SK-N-SH (cell line): ENCODE data around the gene LRRC1. TPM values are rescaled to one million over a fixed set of nuclear protein-coding genes. Genes with fewer than 3 reads are reported as not detected.

Experiments used
- CTCF ChIA-PET: fragments of 300-600, 350-600 bp; formaldehyde crosslinking; extraction: SDS; loops from one replicate; lab custom pipeline; 2021; lab: Yijun Ruan, JAX
- POLR2A ChIA-PET: fragments of 350-600 bp; sonication (Branson Sonifier 250); formaldehyde crosslinking; extraction: SDS; loops from one replicate; lab custom pipeline; 2020; ENCODE audit warnings: antibody characterized with exemption, inconsistent platforms; lab: Yijun Ruan, JAX
- DNase-seq: peaks from one replicate; pipeline ENCODE4 v3.0.0; 2012
- H2AFZ ChIP-seq: fragments of 200-600 bp; sonication (generic); 2 replicates; pipeline ENCODE4 v1.8.1; 2016; ENCODE audit warnings: antibody characterized with exemption, mild to moderate bottlenecking, low read depth
- H3F3A ChIP-seq: fragments of 200-600 bp; sonication (generic); replicated peaks from 2 replicates; pipeline ENCODE3; 2016; ENCODE audit warnings: antibody characterized with exemption, mild to moderate bottlenecking; ENCODE audit not compliant: insufficient read depth
- H3K27ac ChIP-seq, 2 experiments: fragments of 200-500 bp in 1 of 2; fragments of 200-600 bp in 1 of 2; sonication (Bioruptor generic) in 1 of 2; sonication (generic), shearing (Covaris generic) in 1 of 2; 2 replicates each; pipeline versions ENCODE4 v1.5.1 to v1.6.1; 2014 to 2016; ENCODE audit warnings: low read depth in 2 of 2, inconsistent platforms in 1 of 2, low read length in 1 of 2, mild to moderate bottlenecking in 1 of 2, mixed read lengths in 1 of 2
- H3K27me3 ChIP-seq: fragments of 200-600 bp; sonication (generic), shearing (Covaris generic); 2 replicates; pipeline ENCODE4 v1.6.1; 2016; ENCODE audit warnings: mixed run types; ENCODE audit not compliant: insufficient read depth
- H3K36me3 ChIP-seq, 2 experiments: fragments of 200-500 bp in 1 of 2; fragments of 200-600 bp in 1 of 2; sonication (Bioruptor generic) in 1 of 2; sonication (generic) in 1 of 2; replicated peaks in 1 of 2; 2 replicates each; pipeline versions ENCODE3 to v1.5.1; 2014 to 2016; ENCODE audit warnings: low read length in 1 of 2, mild to moderate bottlenecking in 1 of 2; ENCODE audit not compliant: insufficient read depth in 2 of 2, control insufficient read depth in 1 of 2
- H3K4me1 ChIP-seq, 2 experiments: fragments of 200-500 bp in 1 of 2; fragments of 200-600 bp in 1 of 2; sonication (Bioruptor generic) in 1 of 2; sonication (generic), shearing (Covaris generic) in 1 of 2; 2 replicates each; pipeline versions ENCODE4 v1.5.1 to v1.6.1; 2014 to 2016; ENCODE audit warnings: low read depth in 1 of 2, low read length in 1 of 2, mixed run types in 1 of 2; ENCODE audit not compliant: insufficient read depth in 2 of 2, control insufficient read depth in 1 of 2
- H3K4me2 ChIP-seq: fragments of 200-600 bp; sonication (generic), shearing (Covaris generic); 2 replicates; pipeline ENCODE4 v1.6.1; 2017; ENCODE audit warnings: mixed run types
- H3K4me3 ChIP-seq, 2 experiments: fragments of 200-500 bp in 1 of 2; fragments of 200-600 bp in 1 of 2; sonication (Bioruptor generic) in 1 of 2; sonication (generic), shearing (Covaris generic) in 1 of 2; 2 replicates each; pipeline versions ENCODE4 v1.5.1 to v1.8.1; 2014 to 2016; ENCODE audit warnings: low read depth in 2 of 2, inconsistent platforms in 1 of 2, low read length in 1 of 2, mild to moderate bottlenecking in 1 of 2, mixed read lengths in 1 of 2, moderate library complexity in 1 of 2
- H3K79me2 ChIP-seq: fragments of 200-600 bp; sonication (generic); 2 replicates; pipeline ENCODE4 v1.8.1; 2017; ENCODE audit warnings: mild to moderate bottlenecking; ENCODE audit not compliant: insufficient read depth
- H3K9ac ChIP-seq: fragments of 200-600 bp; sonication (generic); 2 replicates; pipeline ENCODE4 v1.6.1; 2017; ENCODE audit warnings: mixed run types
- H3K9me2 ChIP-seq: fragments of 200-600 bp; sonication (generic); 2 replicates; pipeline ENCODE4 v1.6.1; 2017; ENCODE audit warnings: mixed run types
- H3K9me3 ChIP-seq: fragments of 200-600 bp; sonication (generic); 2 replicates; pipeline ENCODE4 v1.6.1; 2017; ENCODE audit warnings: mixed run types, mild to moderate bottlenecking, moderate library complexity
- H4K20me1 ChIP-seq: fragments of 200-600 bp; sonication (generic); 2 replicates; pipeline ENCODE4 v1.6.1; 2017; ENCODE audit warnings: mild to moderate bottlenecking, mixed run types; ENCODE audit not compliant: insufficient read depth
- CHD2 ChIP-seq: fragments of 150-350 bp; IDR thresholded peaks from 2 replicates; pipeline ENCODE4 v1.6.1; 2018; ENCODE audit warnings: low read length; ENCODE audit not compliant: partially characterized antibody
- ELF1 ChIP-seq: IDR thresholded peaks from 2 replicates; pipeline ENCODE4 v1.4.0; 2012
- FOSL2 ChIP-seq: IDR thresholded peaks from 2 replicates; pipeline ENCODE4 v1.4.0; 2012; ENCODE audit warnings: low read depth, mild to moderate bottlenecking, moderate library complexity, borderline replicate concordance
- FOXJ3 ChIP-seq: sonication (generic); formaldehyde crosslinking; IDR thresholded peaks from 2 replicates; pipeline ENCODE4 v1.5.1; 2020; ENCODE audit warnings: mild to moderate bottlenecking, missing genetic modification reagents
- FOXM1 ChIP-seq: IDR thresholded peaks from 2 replicates; pipeline ENCODE4 v1.4.0; 2012; ENCODE audit warnings: low read depth, mild to moderate bottlenecking
- GABPA ChIP-seq: IDR thresholded peaks from 2 replicates; pipeline ENCODE4 v1.4.0; 2012; ENCODE audit warnings: low read depth, mild to moderate bottlenecking
- IRF3 ChIP-seq: fragments of 150-350 bp; IDR thresholded peaks from 2 replicates; pipeline ENCODE4 v1.6.1; 2016; ENCODE audit warnings: mild to moderate bottlenecking, low read depth, low read length
- JUND ChIP-seq: IDR thresholded peaks from 2 replicates; pipeline ENCODE4 v1.4.0; 2012
- MAX ChIP-seq: IDR thresholded peaks from 2 replicates; pipeline ENCODE4 v1.4.0; 2012; ENCODE audit warnings: low read depth
- MEF2A ChIP-seq: IDR thresholded peaks from 2 replicates; pipeline ENCODE4 v1.4.0; 2012; ENCODE audit warnings: low read depth, borderline replicate concordance
- MXI1 ChIP-seq: IDR thresholded peaks from 2 replicates; pipeline ENCODE4 v1.6.1; 2012; ENCODE audit warnings: mild to moderate bottlenecking, low read depth, low read length, improper control_type of control experiment
- NFIC ChIP-seq: IDR thresholded peaks from 2 replicates; pipeline ENCODE4 v1.4.0; 2012; ENCODE audit warnings: borderline replicate concordance
- POLR2AphosphoS5 ChIP-seq: IDR thresholded peaks from 2 replicates; pipeline ENCODE4 v1.6.1; 2012; ENCODE audit warnings: low read depth, low read length
- RCOR1 ChIP-seq: fragments of 150-350 bp; IDR thresholded peaks from 2 replicates; pipeline ENCODE4 v1.6.1; 2017; ENCODE audit warnings: antibody characterized with exemption, low read length
- REST ChIP-seq: IDR thresholded peaks from 2 replicates; pipeline ENCODE4 v1.6.1; 2012; ENCODE audit warnings: mild to moderate bottlenecking, low read depth, low read length, moderate library complexity
- RFX5 ChIP-seq: IDR thresholded peaks from 2 replicates; pipeline ENCODE4 v1.6.1; 2012; ENCODE audit warnings: mild to moderate bottlenecking, improper control_type of control experiment, low read length
- SMC3 ChIP-seq: IDR thresholded peaks from 2 replicates; pipeline ENCODE4 v1.6.1; 2012; ENCODE audit warnings: low read depth, low read length, improper control_type of control experiment
- TAF1 ChIP-seq: IDR thresholded peaks from 2 replicates; pipeline ENCODE4 v1.6.1; 2012; ENCODE audit warnings: low read depth, mild to moderate bottlenecking, low read length, moderate library complexity, borderline replicate concordance
- TEAD4 ChIP-seq: IDR thresholded peaks from 2 replicates; pipeline ENCODE4 v1.4.0; 2012; ENCODE audit warnings: mild to moderate bottlenecking, borderline replicate concordance; ENCODE audit not compliant: insufficient read depth
- USF2 ChIP-seq: fragments of 150-350 bp; IDR thresholded peaks from 2 replicates; pipeline ENCODE4 v1.6.1; 2017; ENCODE audit warnings: antibody characterized with exemption, low read length, low read depth, borderline replicate concordance
- YY1 ChIP-seq: IDR thresholded peaks from 2 replicates; pipeline ENCODE4 v1.4.0; 2012; ENCODE audit warnings: low read depth, mild to moderate bottlenecking
- WGBS: methylation state at CpG from one replicate; pipeline ENCODE4 v1.1.6; 2017; ENCODE audit warnings: low lambda C conversion rate; 5-methylcytosine and 5-hydroxymethylcytosine counted together
- polyA plus RNA-seq, 3 experiments: library from polyadenylated mRNA; depleted of rRNA; stranded (reverse); fragments of >200 nt; gene quantifications; 2 replicates each; pipeline ENCODE4 v1.2.3, GENCODE V29; 2012

Gene LRRC1
- polyA plus RNA-seq, 1 of the 3 experiments (the other 2 are of a cell fraction), result 0.84 TPM

- Histone ChIP-seq H3K36me3 (no peaks in the 10 kb centered on the region), H3K9me2 (no peaks in the 10 kb centered on the region), H3K4me2 (no peak overlapping the region), H3K79me2 (no peaks in the 10 kb centered on the region), H3K4me1 (no peaks in the 10 kb centered on the region), H3K9ac (no peak overlapping the region), H2AFZ (no peak overlapping the region), H4K20me1 (no peaks in the 10 kb centered on the region), H3K27me3 (no peaks in the 10 kb centered on the region), H3F3A (no peaks in the 10 kb centered on the region), H3K27ac (no peak overlapping the region), H3K9me3 (no peaks in the 10 kb centered on the region), H3K4me3 (0 out of 4 replicates have a peak overlapping the region, but pooled peaks of 1 of the 2 experiments have one; percentile 3)
- no peak for DNase-seq
- TF ChIP-seq IRF3 (no peak), USF2 (no peak), YY1 (no peak), JUND (no peak), NFIC (no peak), RFX5 (no peak), MXI1 (no peak)
- 41% methylated on average over 14 of the region's 14 CpGs for WGBS
- CTCF ChIA-PET, result no interaction called here
- POLR2A ChIA-PET, result no interaction called here
Measured at GRCh38 chr6:53922539-53922981, 127.8 kb downstream of the LRRC1 start.

- Histone ChIP-seq H3K9me3 (no peaks in the 10 kb centered on the region), H3K9me2 (no peaks in the 10 kb centered on the region), H2AFZ (no peak overlapping the region), H3K27me3 (no peaks in the 10 kb centered on the region), H3K4me1 (no peaks in the 10 kb centered on the region), H3K36me3 (no peaks in the 10 kb centered on the region), H3F3A (no peaks in the 10 kb centered on the region), H3K4me3 (no peak overlapping the region), H3K4me2 (no peak overlapping the region), H4K20me1 (no peaks in the 10 kb centered on the region), H3K27ac (no peak overlapping the region), H3K79me2 (no peaks in the 10 kb centered on the region), H3K9ac (no peak overlapping the region)
- DNase-seq, result no peak
- WGBS, result 32% methylated on average over 3 of the region's 3 CpGs
- ChIA-PET POLR2A (no interaction called here), CTCF (no interaction called here)
- TF ChIP-seq RCOR1 (no peak), TAF1 (no peak), MAX (no peak), SMC3 (no peak), FOXJ3 (no peak), TEAD4 (no peak), USF2 (no peak), IRF3 (no peak), MEF2A (no peak), POLR2AphosphoS5 (no peak), REST (no peak), GABPA (no peak), ELF1 (no peak), CHD2 (no peak), FOSL2 (no peak), RFX5 (no peak), JUND (no peak), FOXM1 (no peak)
Measured at GRCh38 chr6:53924277-53924676, 129.5 kb downstream of the LRRC1 start.
